HUES6 (cell line): ENCODE data around the gene FCHSD2.

Source experiments
- H3K27ac ChIP-seq: 2 replicates; pipeline ENCODE4 v1.7.0; 2013; ENCODE audit warnings: low read depth, mild to moderate bottlenecking, low read length, inconsistent platforms
- H3K27me3 ChIP-seq: 2 replicates; pipeline ENCODE4 v1.6.1; 2013; ENCODE audit warnings: low read length; ENCODE audit not compliant: control insufficient read depth, insufficient read depth
- H3K36me3 ChIP-seq: 2 replicates; pipeline ENCODE4 v1.6.1; 2013; ENCODE audit warnings: low read length; ENCODE audit not compliant: control insufficient read depth, insufficient read depth
- H3K4me1 ChIP-seq: 2 replicates; pipeline ENCODE4 v1.6.1; 2013; ENCODE audit warnings: low read length; ENCODE audit not compliant: control insufficient read depth, insufficient read depth
- H3K4me3 ChIP-seq: 2 replicates; pipeline ENCODE4 v1.5.1; 2013; ENCODE audit warnings: low read depth, low read length
- H3K9ac ChIP-seq: one replicate; pipeline ENCODE4 v1.6.1; 2013; ENCODE audit warnings: mild to moderate bottlenecking, low read length
- H3K9me3 ChIP-seq: 2 replicates; pipeline ENCODE4 v1.6.1; 2013; ENCODE audit warnings: low read depth, low read length; ENCODE audit not compliant: control insufficient read depth, insufficient read depth

FCHSD2 gene

GRCh38 chr11:73172992-73173656 is 31.0 kb upstream of the FCHSD2 start:
- Histone ChIP-seq H3K4me3 (no peak overlapping the region), H3K27ac (no peak overlapping the region), H3K4me1 (peaks cover 24% of the 10 kb centered on the region)

GRCh38 chr11:73171436-73172161 is 29.5 kb upstream of the FCHSD2 start:
- Histone ChIP-seq H3K9me3 (no peaks in the 10 kb centered on the region), H3K36me3 (no peaks in the 10 kb centered on the region), H3K27me3 (no peaks in the 10 kb centered on the region), H3K9ac (no peak overlapping the region), H3K27ac (no peak overlapping the region), H3K4me1 (peaks cover 21% of the 10 kb centered on the region), H3K4me3 (no peak overlapping the region)

More at GRCh38 chr11:73172992-73173656, 31.0 kb upstream of the FCHSD2 start:
- no peaks in the 10 kb centered on the region for H3K36me3 ChIP-seq
- no peaks in the 10 kb centered on the region for H3K9me3 ChIP-seq
- H3K9ac ChIP-seq, result no peak overlapping the region
- no peaks in the 10 kb centered on the region for H3K27me3 ChIP-seq

- Histone ChIP-seq H3K27ac (no peak overlapping the region), H3K9me3 (no peaks in the 10 kb centered on the region), H3K4me1 (peaks cover 22% of the 10 kb centered on the region), H3K27me3 (no peaks in the 10 kb centered on the region), H3K36me3 (no peaks in the 10 kb centered on the region), H3K4me3 (no peak overlapping the region), H3K9ac (no peak overlapping the region)
Measured at GRCh38 chr11:73170140-73170539, 28.0 kb upstream of the FCHSD2 start.

- no peak overlapping the region for H3K9ac ChIP-seq
- no peaks in the 10 kb centered on the region for H3K36me3 ChIP-seq
- H3K4me3 ChIP-seq, result no peak overlapping the region
- no peak overlapping the region for H3K27ac ChIP-seq
- H3K9me3 ChIP-seq, result no peaks in the 10 kb centered on the region
- peaks cover 24% of the 10 kb centered on the region for H3K4me1 ChIP-seq
- H3K27me3 ChIP-seq, result no peaks in the 10 kb centered on the region
Measured at GRCh38 chr11:73168925-73169579, 26.9 kb upstream of the FCHSD2 start.

GRCh38 chr11:73167363-73167954 is 25.3 kb upstream of the FCHSD2 start:
- Histone ChIP-seq H3K36me3 (no peaks in the 10 kb centered on the region), H3K27me3 (no peaks in the 10 kb centered on the region), H3K9ac (no peak overlapping the region), H3K27ac (no peak overlapping the region), H3K9me3 (no peaks in the 10 kb centered on the region), H3K4me3 (no peak overlapping the region), H3K4me1 (peaks cover 19% of the 10 kb centered on the region)

GRCh38 chr11:73164803-73165540 is 22.9 kb upstream of the FCHSD2 start:
- Histone ChIP-seq H3K9ac (no peak overlapping the region), H3K4me1 (peaks cover 16% of the 10 kb centered on the region), H3K27me3 (no peaks in the 10 kb centered on the region), H3K36me3 (no peaks in the 10 kb centered on the region), H3K4me3 (no peak overlapping the region), H3K9me3 (no peaks in the 10 kb centered on the region), H3K27ac (no peak overlapping the region)

- no peaks in the 10 kb centered on the region for H3K27me3 ChIP-seq
Measured at GRCh38 chr11:73163638-73164174, 21.6 kb upstream of the FCHSD2 start.

GRCh38 chr11:73162196-73162740 is 20.1 kb upstream of the FCHSD2 start:
- no peaks in the 10 kb centered on the region for H3K9me3 ChIP-seq
- H3K4me1 ChIP-seq, result 0 out of 2 replicates have a peak, but pooled peaks cover 2% of the 10 kb centered on the region
- no peaks in the 10 kb centered on the region for H3K36me3 ChIP-seq
- H3K9ac ChIP-seq, result no peak overlapping the region
- H3K27me3 ChIP-seq, result no peaks in the 10 kb centered on the region
- no peak overlapping the region for H3K27ac ChIP-seq
- H3K4me3 ChIP-seq, result no peak overlapping the region

More at GRCh38 chr11:73163638-73164174, 21.6 kb upstream of the FCHSD2 start:
- Histone ChIP-seq H3K36me3 (no peaks in the 10 kb centered on the region), H3K9ac (no peak overlapping the region), H3K4me1 (peaks cover 4% of the 10 kb centered on the region; the same call in 1 of the 2 replicates), H3K9me3 (no peaks in the 10 kb centered on the region), H3K4me3 (no peak overlapping the region), H3K27ac (no peak overlapping the region)

GRCh38 chr11:73160005-73160760 is 18.1 kb upstream of the FCHSD2 start:
- no peak overlapping the region for H3K9ac ChIP-seq
- no peak overlapping the region for H3K4me3 ChIP-seq
- H3K27ac ChIP-seq, result no peak overlapping the region
- H3K27me3 ChIP-seq, result no peaks in the 10 kb centered on the region
- H3K36me3 ChIP-seq, result no peaks in the 10 kb centered on the region
- H3K9me3 ChIP-seq, result no peaks in the 10 kb centered on the region
- 0 out of 2 replicates have a peak, but pooled peaks cover 2% of the 10 kb centered on the region for H3K4me1 ChIP-seq
